Common myeloid progenitor, CD34-positive (primary cell): Measurements from ENCODE around the gene ECSCR.

Source experiments
- CTCF ChIA-PET: fragments of 350-600 bp; sonication (Branson Sonifier 250); formaldehyde crosslinking; loops from one replicate; lab custom pipeline; 2021; ENCODE audit warnings: antibody characterized with exemption; lab: Charles Lee
- POLR2A ChIA-PET: fragments of 350-600 bp; sonication (Branson Sonifier 250); formaldehyde crosslinking; loops from one replicate; lab custom pipeline; 2021; ENCODE audit warnings: antibody characterized with exemption; lab: Charles Lee
- DNase-seq, 3 donors: peaks; one replicate each; pipeline versions ENCODE4 v3.0.0 to v3.0.0-alpha.2; 2013
- H3K27ac ChIP-seq, 2 experiments: 1 replicate in 1 of 2; 2 replicates in 1 of 2; pipeline ENCODE4 v1.7.0; 2013; ENCODE audit warnings: inconsistent platforms in 2 of 2, low read length in 2 of 2, mild to moderate bottlenecking in 2 of 2, low read depth in 1 of 2, moderate library complexity in 1 of 2; ENCODE audit not compliant: severe bottlenecking in 2 of 2, insufficient read depth in 1 of 2, poor library complexity in 1 of 2
- H3K27me3 ChIP-seq, 5 experiments: replicated peaks in 2 of 5; 1 replicate in 3 of 5; 2 replicates in 2 of 5; pipeline versions ENCODE4 v1.6.1 to v1.7.0; 2013; ENCODE audit warnings: low read length in 4 of 5, mild to moderate bottlenecking in 2 of 5, moderate library complexity in 2 of 5, inconsistent platforms in 1 of 5; ENCODE audit not compliant: insufficient read depth in 5 of 5, control insufficient read depth in 4 of 5
- H3K36me3 ChIP-seq, 4 experiments: 1 replicate in 2 of 4; 2 replicates in 2 of 4; pipeline versions ENCODE4 v1.6.1 to v1.7.0; 2013; ENCODE audit warnings: low read length in 3 of 4, control low read depth in 1 of 4, mild to moderate bottlenecking in 1 of 4; ENCODE audit not compliant: control insufficient read depth in 4 of 4, insufficient read depth in 4 of 4
- H3K4me1 ChIP-seq, 4 experiments: 1 replicate in 3 of 4; 2 replicates in 1 of 4; pipeline versions ENCODE4 v1.6.1 to v1.7.1; 2013; ENCODE audit warnings: low read length in 3 of 4, mild to moderate bottlenecking in 3 of 4, control low read depth in 1 of 4, inconsistent platforms in 1 of 4, moderate library complexity in 1 of 4; ENCODE audit not compliant: control insufficient read depth in 4 of 4, insufficient read depth in 4 of 4; ENCODE audit errors: control extremely low read depth in 1 of 4
- H3K4me3 ChIP-seq, 7 experiments: 1 replicate in 4 of 7; 2 replicates in 3 of 7; pipeline versions ENCODE4 v1.5.1 to v1.7.0; 2013; ENCODE audit warnings: mild to moderate bottlenecking in 7 of 7, low read length in 6 of 7, moderate library complexity in 6 of 7, inconsistent platforms in 2 of 7, low read depth in 2 of 7, control low read depth in 1 of 7; ENCODE audit not compliant: insufficient read depth in 4 of 7, control insufficient read depth in 1 of 7; ENCODE audit errors: extremely low read depth in 1 of 7
- H3K9me3 ChIP-seq, 5 experiments: 1 replicate in 4 of 5; 2 replicates in 1 of 5; pipeline versions ENCODE4 v1.6.1 to v1.7.1; 2013; ENCODE audit warnings: low read length in 4 of 5, mild to moderate bottlenecking in 2 of 5, inconsistent platforms in 1 of 5, low read depth in 1 of 5, moderate library complexity in 1 of 5; ENCODE audit not compliant: control insufficient read depth in 4 of 5, insufficient read depth in 2 of 5; ENCODE audit errors: control extremely low read depth in 1 of 5
- WGBS: methylation state at CpG from one replicate; pipeline ENCODE4 v1.1.5; 2013; ENCODE audit not compliant: insufficient coverage; 5-methylcytosine and 5-hydroxymethylcytosine counted together

Gene ECSCR

GRCh38 chr5:139439013-139439903, 23.3 kb downstream of the ECSCR start, which contains the start of gene DNAJC18:
Gene DNAJC18, minus strand, starts transcription at chr5:139439525. Its CDS starts 80 bp downstream, at chr5:139439445.
- Histone ChIP-seq H3K4me3 (peak within 1 kb of the TSS; percentile 71 to 91 (median 85)), H3K27ac (peak within 1 kb of the TSS; percentile 81 to 91), H3K36me3 (peaks cover 0 to 16% (median 6%) of the 10 kb centered on the region in 4 experiments), H3K4me1 (peaks cover 8 to 38% (median 33%) of the 10 kb centered on the region in 4 experiments), H3K9me3 (no peaks in the 10 kb centered on the region), H3K27me3 (no peaks in the 10 kb centered on the region)
- WGBS: 4% methylated on average over 48 of the region's 49 CpGs
- ChIA-PET CTCF (interaction anchor here (0.6 to 9.4 kb wide), 12 partner anchors 15 to 81 kb away, joined by 3 to 64 read pairs (median 7); partner anchors contain the start of gene STING1), POLR2A (interaction anchor here (0.9 to 1.5 kb wide), 6 partner anchors 10 to 125 kb away, joined by 3 to 8 read pairs (median 4); partner anchors contain the start of gene SMIM33)
- DNase-seq: peak; percentile 86 to 91 (median 89)

- POLR2A ChIA-PET: interaction anchor here (0.9 to 1.5 kb wide), 5 partner anchors 9 to 125 kb away, joined by 3 to 8 read pairs (median 4); partner anchors contain the start of gene SMIM33
- CTCF ChIA-PET: interaction anchor here (0.7 to 9.4 kb wide), 10 partner anchors 15 to 82 kb away, joined by 3 to 64 read pairs (median 9); partner anchors contain the start of gene STING1
- Histone ChIP-seq H3K4me3 (peak overlapping the region in 6 of 7 experiments; percentile 53 to 91 (median 86)), H3K4me1 (peaks cover 2 to 32% (median 27%) of the 10 kb centered on the region in 4 experiments), H3K36me3 (peaks cover 0 to 22% (median 8%) of the 10 kb centered on the region in 4 experiments), H3K27ac (peak overlapping the region in 1 of 2 experiments; percentile 39), H3K9me3 (no peaks in the 10 kb centered on the region), H3K27me3 (no peaks in the 10 kb centered on the region)
- no peak for DNase-seq
- 40% methylated on average over 7 of the region's 8 CpGs for WGBS
These were observed 23.9 kb downstream of the ECSCR start for GRCh38 chr5:139438707-139439012.

GRCh38 chr5:139435676-139436075, 26.9 kb downstream of the ECSCR start:
- DNase-seq: no peak
- no peaks in the 10 kb centered on the region for H3K27me3 ChIP-seq
- 80% methylated on average over 1 of the region's 3 CpGs for WGBS
- ChIA-PET POLR2A (interaction anchor here (0.6 kb wide), 1 partner anchor 79 kb away, joined by 4 read pairs; no protein-coding TSS in a partner anchor), CTCF (interaction anchor here (0.6 to 9.4 kb wide), 8 partner anchors 9 to 78 kb away, joined by 3 to 64 read pairs (median 4); no protein-coding TSS in a partner anchor)
- no peaks in the 10 kb centered on the region for H3K9me3 ChIP-seq
- peaks cover 0 to 28% (median 10%) of the 10 kb centered on the region in 4 experiments for H3K36me3 ChIP-seq
- no peak overlapping the region for H3K27ac ChIP-seq
- H3K4me1 ChIP-seq: peaks cover 2 to 14% (median 12%) of the 10 kb centered on the region in 4 experiments
- no peak overlapping the region for H3K4me3 ChIP-seq

GRCh38 chr5:139431706-139432105, 30.8 kb downstream of the ECSCR start:
- Histone ChIP-seq H3K4me3 (no peak overlapping the region), H3K27me3 (no peaks in the 10 kb centered on the region), H3K4me1 (no peaks in the 10 kb centered on the region), H3K36me3 (peaks cover 2 to 37% (median 9%) of the 10 kb centered on the region in 4 experiments), H3K27ac (no peak overlapping the region), H3K9me3 (no peaks in the 10 kb centered on the region)
- ChIA-PET POLR2A (no interaction called here), CTCF (interaction anchor here (1.7 to 9.4 kb wide), 3 partner anchors 8 to 83 kb away, joined by 3 to 64 read pairs (median 14); partner anchors contain the start of gene SMIM33)
- no CpG with 5 or more reads among the region's 1 CpG for WGBS
- no peak for DNase-seq

GRCh38 chr5:139430015-139430414, 32.5 kb downstream of the ECSCR start:
- WGBS: no CpG with 5 or more reads among the region's 2 CpGs
- H3K27ac ChIP-seq: no peak overlapping the region
- ChIA-PET CTCF (interaction anchor here (1.3 to 2.2 kb wide), 5 partner anchors 9 to 83 kb away, joined by 3 to 11 read pairs (median 5); partner anchors contain the start of gene STING1), POLR2A (interaction anchor here (0.9 kb wide), 1 partner anchor 9 kb away, joined by 3 read pairs; the partner anchor contains the start of gene DNAJC18)
- no peaks in the 10 kb centered on the region for H3K27me3 ChIP-seq
- H3K9me3 ChIP-seq: no peaks in the 10 kb centered on the region
- no peak overlapping the region for H3K4me3 ChIP-seq
- H3K36me3 ChIP-seq: peaks cover 2 to 38% (median 10%) of the 10 kb centered on the region in 4 experiments
- no peak for DNase-seq
- peaks cover 0 to 10% (median 2%) of the 10 kb centered on the region in 4 experiments for H3K4me1 ChIP-seq

- peaks cover 2 to 36% (median 9%) of the 10 kb centered on the region in 4 experiments for H3K36me3 ChIP-seq
- no peaks in the 10 kb centered on the region for H3K9me3 ChIP-seq
- peaks cover 0 to 12% (median 4%) of the 10 kb centered on the region in 4 experiments for H3K4me1 ChIP-seq
- CTCF ChIA-PET: interaction anchor here (0.5 to 17.0 kb wide), 7 partner anchors 9 to 141 kb away, joined by 3 to 359 read pairs (median 3); partner anchors contain the start of genes DNAJC18 and SMIM33
- WGBS: 43% methylated on average over 7 of the region's 8 CpGs
- no peak overlapping the region for H3K4me3 ChIP-seq
- H3K27me3 ChIP-seq: no peaks in the 10 kb centered on the region
- peak in 2 of 3 donors; percentile 49 to 67 for DNase-seq
- no peak overlapping the region for H3K27ac ChIP-seq
- POLR2A ChIA-PET: no interaction called here
These were observed 36.2 kb downstream of the ECSCR start for GRCh38 chr5:139426203-139426885.
